ENCODE data around the gene SPN.

- no peak for TF ChIP-seq CTCF (IDR thresholded peaks at IDR 0.05; ENCODE audit: insufficient read depth, low read length)
- TF ChIP-seq REST (IDR thresholded peaks at IDR 0.05; ENCODE audit: insufficient replicate concordance, low read depth): peak; percentile 21
- peak; percentile 22; the same call in 1 of the 2 replicates for TF ChIP-seq POLR2AphosphoS5 (IDR thresholded peaks at IDR 0.05; ENCODE audit: low read depth)
These were observed 13.2 kb upstream of the SPN start for GRCh38 chr16:29649588-29650494.
